NCI-H2171 (cell line): ENCODE measurements around the gene CSNK1D.

Experiments
- DNase-seq: peaks from one replicate; lab custom pipeline; 2025; lab: John Stamatoyannopoulos, UW

The CSNK1D gene

DNA sequence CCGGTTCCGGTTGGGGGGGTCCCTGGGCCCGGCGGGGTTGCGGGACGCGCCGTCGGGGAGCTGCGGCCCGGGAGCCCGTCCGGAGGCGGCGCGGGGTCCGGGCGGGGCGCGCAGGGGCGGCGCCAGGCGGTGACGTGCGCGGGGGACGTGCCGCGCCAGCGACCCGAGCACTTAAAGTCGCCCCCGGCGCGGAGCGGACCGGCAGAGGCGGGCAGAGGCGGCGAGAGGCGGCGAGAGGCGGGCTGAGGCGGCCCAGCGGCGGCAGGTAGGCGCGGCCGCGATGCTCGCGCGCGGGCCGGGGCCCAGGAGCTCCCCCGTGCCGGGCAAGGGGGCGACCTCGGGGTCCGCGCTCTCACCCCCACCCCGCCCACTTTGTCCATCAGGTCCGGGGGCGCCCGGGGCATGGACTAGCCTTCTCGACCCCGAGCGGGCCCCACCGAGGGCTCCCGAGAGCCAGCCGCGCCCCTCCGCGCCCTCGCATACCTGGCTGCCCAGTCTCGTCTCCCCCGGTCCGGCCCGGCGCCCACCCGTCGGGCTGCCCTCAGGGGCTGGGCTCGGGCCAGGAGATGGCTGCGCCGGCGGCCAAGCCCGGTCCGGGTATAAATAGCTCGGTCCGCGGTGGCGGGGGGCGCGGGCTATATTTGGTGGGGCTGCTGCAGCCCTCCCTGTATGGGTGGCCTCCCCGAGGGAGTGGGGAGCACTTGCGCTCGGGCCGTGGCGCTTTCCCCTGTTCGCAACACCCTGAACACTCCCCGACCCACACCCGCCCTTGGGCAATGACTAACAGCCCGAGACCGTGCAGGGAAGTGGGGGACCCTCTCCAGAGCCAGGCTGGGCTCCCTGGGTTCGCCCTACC lies 44.4 kb downstream of the CSNK1D start, which contains the start of gene SLC16A3:
SLC16A3 (plus strand) TSS at position 201 of the 856 bp plus-strand sequence. CDS start 6,967 bp downstream, outside the sequence.
- DNase-seq = no peak

DNA sequence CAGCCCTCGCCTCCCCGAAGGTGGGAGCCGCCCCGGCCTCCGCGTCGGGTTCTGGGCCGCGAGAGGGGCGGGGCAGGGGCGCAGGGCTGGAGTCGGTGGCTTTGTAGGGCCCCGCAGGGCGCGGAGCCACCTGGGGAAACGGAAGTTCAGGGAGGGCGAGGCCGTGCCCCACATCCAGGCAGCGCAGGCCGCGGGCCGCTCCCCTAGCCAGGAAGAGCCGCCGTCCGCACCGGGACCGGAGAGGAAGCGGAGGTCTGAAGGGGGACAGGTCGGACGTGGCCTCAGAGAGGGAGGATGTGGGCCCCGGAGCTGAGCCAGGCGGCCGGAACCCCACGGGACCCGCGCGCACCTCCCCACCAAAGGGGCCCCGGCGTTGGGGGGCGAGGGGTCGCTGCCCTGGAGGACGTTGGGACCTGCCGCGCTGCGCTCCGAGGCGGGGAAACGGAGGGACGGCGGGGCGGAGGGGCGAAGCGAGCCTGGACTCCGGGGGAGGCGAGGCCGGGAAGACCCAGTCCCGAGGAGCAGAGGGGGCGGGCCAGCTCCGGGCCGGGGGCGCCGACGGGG lies 45.1 kb downstream of the CSNK1D start:
- DNase-seq = no peak

DNA sequence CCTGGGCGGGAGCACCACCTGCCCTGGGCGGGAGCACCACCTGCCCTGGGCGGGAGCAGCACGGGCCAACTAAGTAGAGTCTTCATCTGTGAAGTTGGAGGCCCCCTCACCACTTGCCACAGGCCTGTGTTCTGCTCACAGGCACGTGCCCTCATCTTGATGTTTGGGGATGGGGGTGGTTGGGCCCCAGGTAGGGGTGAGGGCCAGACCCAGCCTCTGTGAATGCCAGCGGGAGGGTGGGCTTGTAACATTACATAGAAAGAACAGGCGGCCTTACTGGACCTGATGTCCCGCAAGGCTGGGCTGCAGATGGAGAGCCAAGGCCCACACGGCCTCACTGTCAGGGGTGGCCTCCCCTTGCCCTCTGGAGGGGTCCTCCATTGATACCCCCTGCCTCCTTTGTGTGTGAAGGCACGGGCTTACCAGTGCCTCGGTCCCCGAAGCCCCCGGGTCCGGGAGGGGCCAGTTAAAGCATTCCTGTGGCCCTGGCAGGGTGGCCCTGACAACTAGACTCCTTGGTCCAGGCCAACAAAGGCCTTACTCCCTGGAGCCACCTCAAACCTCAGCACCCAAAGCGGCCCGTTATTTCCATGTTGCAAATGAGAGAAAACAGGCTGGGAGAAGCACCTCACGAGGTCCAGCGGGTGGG lies 45.7 kb downstream of the CSNK1D start:
- DNase-seq = no peak

- DNase-seq = no peak
Observed at GRCh38 chr17:82226809-82227628, 46.5 kb downstream of the CSNK1D start.

DNA sequence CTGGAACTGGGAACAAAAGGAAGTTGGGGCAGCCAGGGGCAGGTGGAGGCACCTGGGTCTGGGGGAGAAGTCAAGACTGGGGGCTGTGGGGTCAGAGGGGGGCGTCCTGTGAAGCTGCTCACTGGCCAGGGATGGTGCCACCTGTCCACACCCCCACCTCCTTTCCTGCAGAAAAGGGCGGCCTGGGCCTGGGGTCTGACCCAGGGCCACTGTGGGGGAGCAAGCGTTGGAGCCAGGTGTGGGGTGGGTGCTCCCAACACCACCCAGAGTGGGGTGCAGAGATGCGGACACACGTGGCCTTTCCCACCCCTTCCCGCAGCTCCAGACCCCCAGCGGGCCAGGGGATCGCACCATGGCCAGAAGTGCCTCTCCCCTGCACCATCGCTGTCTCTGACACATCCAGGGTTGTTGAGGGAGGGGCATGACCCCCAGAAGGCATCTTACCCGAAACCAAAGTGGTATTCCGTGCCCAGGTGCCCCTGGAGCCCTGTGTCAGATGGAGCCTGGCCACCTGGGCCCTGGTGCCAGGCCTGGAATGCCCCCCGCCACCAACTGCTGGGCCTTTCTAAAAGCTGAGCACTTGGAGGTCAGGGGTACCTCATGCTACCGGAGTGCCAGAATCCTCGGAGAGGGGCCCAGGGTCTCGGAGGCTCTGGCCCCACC lies 47.2 kb downstream of the CSNK1D start:
- no peak for DNase-seq

GRCh38 chr17:82225368-82226029 lies 48.0 kb downstream of the CSNK1D start:
- DNase-seq = no peak

DNA sequence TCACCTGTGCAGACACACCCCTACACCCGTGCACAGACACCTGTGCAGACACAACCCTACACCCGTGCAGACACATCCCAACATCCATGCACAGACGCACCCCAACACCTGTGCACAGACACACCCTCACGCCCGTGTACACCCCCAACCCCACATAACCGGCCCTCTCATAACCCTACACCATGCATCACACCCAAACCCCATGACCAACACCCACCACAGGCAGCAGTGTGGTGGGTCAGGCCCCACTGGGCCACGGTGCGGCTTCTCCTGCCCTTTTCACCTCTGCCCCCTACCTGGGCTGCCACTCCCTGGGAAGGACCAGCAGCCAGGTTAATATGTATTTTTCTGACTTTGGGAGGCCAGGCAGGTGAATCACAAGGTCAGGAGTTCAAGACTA lies 48.8 kb downstream of the CSNK1D start:
- no peak for DNase-seq

GRCh38 chr17:82223517-82223916 lies 50.0 kb downstream of the CSNK1D start:
- no peak for DNase-seq

DNA sequence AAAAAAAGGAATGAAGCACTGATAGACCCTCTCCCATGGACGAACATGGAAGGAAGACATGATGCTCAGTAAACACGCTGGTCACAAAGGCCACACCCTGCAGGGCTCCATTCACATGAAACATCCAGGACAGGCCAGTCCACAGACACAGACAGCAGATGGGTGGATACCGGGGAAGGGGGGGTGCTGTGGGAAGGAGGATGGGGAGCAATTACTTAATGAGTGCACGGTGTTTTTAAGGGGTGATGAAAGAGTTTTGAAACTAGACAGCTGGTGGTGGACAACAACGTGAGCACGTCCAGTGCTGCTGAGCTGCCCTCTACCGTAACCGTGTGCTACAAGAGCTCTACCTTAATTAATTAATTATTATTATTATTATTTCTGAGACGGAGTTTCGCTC lies 50.7 kb downstream of the CSNK1D start:
- DNase-seq = no peak

GRCh38 chr17:82221341-82221902 lies 52.1 kb downstream of the CSNK1D start:
- DNase-seq = no peak

DNA sequence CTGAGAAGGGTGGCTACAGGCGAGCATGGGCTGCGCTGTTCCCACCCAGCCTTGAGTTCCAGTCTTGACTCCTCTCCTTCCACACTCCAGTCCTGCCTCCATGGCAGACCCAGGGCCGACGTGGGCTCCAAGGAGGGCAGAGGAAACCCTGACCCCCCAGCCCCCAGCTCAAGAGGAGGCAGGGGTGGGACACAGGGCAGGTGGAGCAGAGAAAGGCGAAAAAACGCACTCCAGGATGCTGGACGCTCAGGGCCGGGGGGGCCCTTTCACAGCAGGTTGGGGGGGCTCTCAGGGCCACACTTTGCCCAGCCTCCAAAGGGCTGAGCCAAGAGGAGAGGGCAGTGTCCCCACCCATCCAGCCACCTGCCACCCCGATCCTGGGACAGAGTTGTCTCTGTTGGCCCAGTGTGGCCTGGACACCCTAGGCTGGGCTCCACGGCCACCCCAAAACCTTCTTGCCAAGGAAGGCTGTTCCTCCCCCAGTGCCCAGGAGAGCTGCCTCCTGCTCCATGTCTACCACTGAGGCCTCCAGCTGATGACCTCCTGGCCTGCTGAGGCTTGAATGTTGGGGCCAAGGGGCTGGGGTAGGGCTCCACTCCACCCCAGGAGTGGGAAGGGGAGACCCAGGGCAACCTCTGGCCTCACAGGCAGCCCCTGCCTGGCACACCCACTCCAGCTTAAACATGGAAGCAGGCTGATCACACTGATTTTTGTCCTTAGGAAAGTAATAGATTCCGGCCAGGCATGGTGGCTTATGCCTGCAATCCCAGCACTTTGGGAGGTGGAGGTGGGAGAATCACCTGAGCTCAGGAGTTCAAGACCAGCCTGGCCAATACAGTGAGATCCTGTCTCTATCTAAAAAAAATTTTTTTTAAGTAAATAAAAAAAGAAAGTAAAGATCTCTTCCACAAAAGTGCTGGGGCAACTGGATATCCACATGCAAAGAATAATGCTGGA lies 53.5 kb downstream of the CSNK1D start:
- no peak for DNase-seq

GRCh38 chr17:82219083-82219482 lies 54.4 kb downstream of the CSNK1D start:
- no peak for DNase-seq

DNA sequence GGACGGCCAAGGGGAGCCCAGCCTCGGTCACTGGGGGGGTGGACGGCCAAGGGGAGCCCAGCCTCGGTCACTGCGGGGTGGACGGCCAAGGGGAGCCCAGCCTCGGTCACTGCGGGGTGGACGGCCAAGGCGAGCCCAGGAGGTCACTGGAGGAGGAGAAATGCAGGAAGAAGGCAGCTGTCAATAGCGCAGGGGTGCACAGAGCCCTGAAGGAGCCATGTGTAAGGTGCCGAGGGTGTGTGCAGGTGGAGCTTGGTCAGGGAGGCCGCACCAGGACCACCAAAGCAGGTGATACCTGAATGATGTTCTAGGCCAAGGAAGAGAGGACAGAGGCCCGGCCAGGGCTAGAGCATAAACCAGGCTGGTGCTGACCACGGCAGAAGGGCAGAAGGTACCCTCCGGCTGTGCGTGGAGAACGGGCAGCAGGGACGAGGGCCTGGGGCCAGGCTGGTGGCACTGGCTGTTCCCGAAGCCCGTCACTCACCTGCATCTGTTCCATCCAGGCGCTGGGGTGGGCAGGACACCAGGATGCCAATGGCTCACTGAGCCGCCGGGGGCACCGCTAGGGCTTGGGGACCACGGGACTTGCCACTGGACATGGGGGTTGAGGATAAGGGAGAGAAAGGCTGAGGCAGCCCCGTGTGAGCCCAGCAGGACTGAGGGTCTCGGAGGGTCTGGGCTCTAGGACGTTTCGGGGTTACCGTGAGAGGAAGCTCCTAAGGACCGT lies 55.0 kb downstream of the CSNK1D start:
- no peak for DNase-seq

- DNase-seq = no peak
Observed at GRCh38 chr17:82217530-82218204, 55.8 kb downstream of the CSNK1D start.

GRCh38 chr17:82217120-82217529 lies 56.4 kb downstream of the CSNK1D start:
- DNase-seq = no peak

DNA sequence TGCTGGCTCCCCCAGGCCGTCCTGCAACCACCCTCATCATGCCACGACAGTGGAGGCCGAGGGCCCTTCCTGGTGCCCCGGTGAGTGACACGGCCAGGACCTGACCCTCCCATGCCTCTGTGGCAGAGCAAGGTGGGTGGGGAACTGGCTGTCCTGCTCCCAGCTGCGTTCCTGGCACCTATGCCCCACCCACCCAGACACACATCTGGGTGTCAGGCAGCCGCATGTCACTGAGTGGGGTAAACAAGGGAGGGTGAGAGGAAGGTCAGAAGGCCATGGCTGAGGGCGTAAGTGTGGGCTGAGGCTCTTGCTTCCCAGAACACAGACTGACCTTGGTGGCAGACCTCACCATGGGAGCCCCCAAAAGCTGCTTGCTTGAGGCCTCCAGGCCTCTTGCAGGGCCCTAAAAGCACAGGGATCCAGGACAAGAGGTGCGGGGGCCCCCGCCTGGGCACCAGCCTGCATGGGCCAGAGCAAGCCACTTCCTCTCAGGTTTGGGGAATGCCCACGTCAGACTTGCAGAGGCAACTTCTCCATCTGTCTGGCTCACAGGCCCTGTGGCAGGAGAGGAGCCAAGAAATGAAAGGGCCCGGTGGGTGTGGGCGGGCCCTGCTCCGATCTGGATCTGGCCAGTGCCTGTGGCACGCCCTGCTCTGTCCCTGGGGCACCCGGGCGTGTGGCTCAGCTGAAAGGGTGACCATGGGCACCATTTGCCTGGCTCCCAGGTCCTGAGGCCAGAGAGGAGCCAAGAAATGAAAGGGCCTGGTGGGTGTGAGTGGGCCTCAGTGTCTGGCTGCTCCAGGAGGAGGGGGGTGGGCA lies 57.0 kb downstream of the CSNK1D start:
- no peak for DNase-seq

DNA sequence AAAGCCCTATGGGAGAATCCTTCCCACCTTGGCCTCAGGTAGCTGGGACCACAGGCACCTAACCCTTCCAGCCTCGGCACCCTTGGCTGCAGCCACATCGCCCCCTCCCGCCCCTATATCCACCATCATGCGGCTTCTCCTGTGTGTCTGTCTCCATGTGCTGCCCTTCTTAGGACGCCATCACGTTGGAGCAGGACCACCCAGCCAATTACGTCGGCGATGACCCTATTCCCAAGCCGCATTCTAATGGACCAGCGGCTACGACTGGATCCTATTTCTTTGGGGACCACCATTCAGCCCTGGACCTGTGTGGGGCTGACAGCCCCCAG lies 57.6 kb downstream of the CSNK1D start:
- no peak for DNase-seq
